Liver (tissue), 9 donors: Measurements from ENCODE around the gene CCDC200. TPM values are rescaled to one million over a fixed set of nuclear protein-coding genes. Genes with fewer than 3 reads are reported as not detected.

Source experiments
- DNase-seq: peaks from one replicate; pipeline ENCODE4 v3.0.0-alpha.2; 2017; ENCODE audit warnings: low spot score
- H3K27ac ChIP-seq, 2 donors: one replicate each; pipeline ENCODE4 v1.7.0; 2013; ENCODE audit warnings: inconsistent platforms in 2 of 2, low read length in 2 of 2, control low read depth in 1 of 2, low read depth in 1 of 2, mild to moderate bottlenecking in 1 of 2
- H3K27me3 ChIP-seq, 4 donors: one replicate each; pipeline versions ENCODE4 v1.6.1 to v1.7.0; 2013; ENCODE audit warnings: low read length in 3 of 4, inconsistent platforms in 1 of 4, mild to moderate bottlenecking in 1 of 4, moderate library complexity in 1 of 4; ENCODE audit not compliant: control insufficient read depth in 4 of 4, insufficient read depth in 4 of 4
- H3K36me3 ChIP-seq, 4 donors: one replicate each; pipeline versions ENCODE4 v1.6.1 to v1.7.0; 2013; ENCODE audit warnings: low read length in 3 of 4, mild to moderate bottlenecking in 3 of 4, low read depth in 1 of 4, moderate library complexity in 1 of 4; ENCODE audit not compliant: control insufficient read depth in 4 of 4, insufficient read depth in 3 of 4
- H3K4me1 ChIP-seq, 4 donors: one replicate each; pipeline versions ENCODE4 v1.6.1 to v1.7.0; 2013; ENCODE audit warnings: low read length in 3 of 4, mild to moderate bottlenecking in 3 of 4, moderate library complexity in 1 of 4; ENCODE audit not compliant: control insufficient read depth in 4 of 4, insufficient read depth in 4 of 4
- H3K4me3 ChIP-seq, 3 donors: one replicate each; pipeline versions ENCODE4 v1.6.1 to v1.7.0; 2013; ENCODE audit warnings: low read length in 3 of 3, control low read depth in 1 of 3, low read depth in 1 of 3, mild to moderate bottlenecking in 1 of 3
- H3K9ac ChIP-seq, 2 donors: one replicate each; pipeline ENCODE4 v1.7.0; 2013; ENCODE audit warnings: low read length in 2 of 2, mild to moderate bottlenecking in 2 of 2, moderate library complexity in 2 of 2, control low read depth in 1 of 2, low read depth in 1 of 2
- H3K9me3 ChIP-seq, 4 donors: one replicate each; pipeline versions ENCODE4 v1.6.1 to v1.7.0; 2013; ENCODE audit warnings: low read length in 3 of 4; ENCODE audit not compliant: control insufficient read depth in 4 of 4
- ATF3 ChIP-seq: IDR thresholded peaks from 2 replicates; pipeline ENCODE4 v1.6.1; 2016; ENCODE audit warnings: antibody characterized with exemption
- CTCF ChIP-seq: fragments of 150-350 bp; IDR thresholded peaks from 2 replicates; pipeline ENCODE4 v1.5.1; 2017; ENCODE audit warnings: improper control_type of control experiment, low read depth, low read length; ENCODE audit not compliant: missing input control
- EGR1 ChIP-seq, 2 donors: IDR thresholded peaks; 2 replicates each; pipeline ENCODE4 v1.6.1; 2016 to 2018; ENCODE audit warnings: antibody characterized with exemption in 2 of 2, low read depth in 2 of 2
- FOXA1 ChIP-seq: IDR thresholded peaks from 2 replicates; pipeline ENCODE4 v1.6.1; 2016; ENCODE audit warnings: antibody characterized with exemption
- FOXA2 ChIP-seq: IDR thresholded peaks from 2 replicates; pipeline ENCODE4 v1.6.1; 2016; ENCODE audit warnings: antibody characterized with exemption
- GABPA ChIP-seq, 2 donors: IDR thresholded peaks in 1 of 2; conservative IDR thresholded peaks in 1 of 2; 2 replicates each; pipeline ENCODE4 v1.6.1; 2016; ENCODE audit warnings: antibody characterized with exemption in 2 of 2, mild to moderate bottlenecking in 1 of 2, moderate library complexity in 1 of 2
- HNF4A ChIP-seq, 2 donors: conservative IDR thresholded peaks; 2 replicates each; pipeline ENCODE4 v1.6.1; 2016; ENCODE audit warnings: antibody characterized with exemption in 2 of 2, mild to moderate bottlenecking in 2 of 2
- HNF4G ChIP-seq: IDR thresholded peaks from 2 replicates; pipeline ENCODE4 v1.6.1; 2016; ENCODE audit warnings: antibody characterized with exemption
- JUND ChIP-seq, 2 donors: IDR thresholded peaks; 2 replicates each; pipeline ENCODE4 v1.6.1; 2016; ENCODE audit warnings: antibody characterized with exemption in 2 of 2
- MAX ChIP-seq: IDR thresholded peaks from 2 replicates; pipeline ENCODE4 v1.6.1; 2016; ENCODE audit warnings: antibody characterized with exemption
- NR2F2 ChIP-seq: IDR thresholded peaks from 2 replicates; pipeline ENCODE4 v1.6.1; 2016; ENCODE audit warnings: antibody characterized with exemption
- RAD21 ChIP-seq, 2 donors: IDR thresholded peaks; 2 replicates each; pipeline ENCODE4 v1.6.1; 2016; ENCODE audit warnings: antibody characterized with exemption in 2 of 2, mild to moderate bottlenecking in 2 of 2
- RXRA ChIP-seq, 2 donors: IDR thresholded peaks; 2 replicates each; pipeline ENCODE4 v1.6.1; 2017 to 2018; ENCODE audit warnings: antibody characterized with exemption in 2 of 2, mild to moderate bottlenecking in 1 of 2
- SP1 ChIP-seq: IDR thresholded peaks from 2 replicates; pipeline ENCODE4 v1.6.1; 2018; ENCODE audit warnings: antibody characterized with exemption, mild to moderate bottlenecking
- TAF1 ChIP-seq: conservative IDR thresholded peaks from 2 replicates; pipeline ENCODE4 v1.6.1; 2016; ENCODE audit warnings: antibody characterized with exemption, mild to moderate bottlenecking
- YY1 ChIP-seq: IDR thresholded peaks from 2 replicates; pipeline ENCODE4 v1.6.1; 2016; ENCODE audit warnings: antibody characterized with exemption, mild to moderate bottlenecking
- WGBS: extraction: QIAGEN DNeasy Blood & Tissue Kit; methylation state at CpG from one replicate; pipeline ENCODE4 v1.1.7; 2013; 5-methylcytosine and 5-hydroxymethylcytosine counted together
- polyA plus RNA-seq, 2 donors: library from polyadenylated mRNA; stranded (reverse) in 1 of 2; unstranded in 1 of 2; fragments of 200-250 nt in 1 of 2; fragments of >200 nt in 1 of 2; fragmentation: Nextera tagmentation in 1 of 2; extraction: Ambion mirVana in 1 of 2; gene quantifications; one replicate each; pipeline versions ENCODE4 v1.2.1 to v1.2.3, GENCODE V29; 2013 to 2015
- total RNA-seq, 2 donors: library from RNA; depleted of rRNA; stranded (reverse); fragments of >200 nt; gene quantifications; one replicate each; pipeline ENCODE4 v1.2.3, GENCODE V29; 2014
- TF ChIP-seq, protein P1 (sequence below): IDR thresholded peaks from 2 replicates; pipeline ENCODE4 v1.6.1; 2016; ENCODE audit warnings: antibody characterized with exemption
- TF ChIP-seq, protein P2 (sequence below): IDR thresholded peaks from 2 replicates; pipeline ENCODE4 v1.6.1; 2016; ENCODE audit warnings: antibody characterized with exemption, mild to moderate bottlenecking
- donor health status: healthy.
- donor health status: healthy.
- donor health status: healthy.
- donor health status: healthy.
- donor health status: healthy.

Gene CCDC200
- total and polyA plus RNA-seq, 4 donors = 1.3 TPM; not detected in 3

DNA sequence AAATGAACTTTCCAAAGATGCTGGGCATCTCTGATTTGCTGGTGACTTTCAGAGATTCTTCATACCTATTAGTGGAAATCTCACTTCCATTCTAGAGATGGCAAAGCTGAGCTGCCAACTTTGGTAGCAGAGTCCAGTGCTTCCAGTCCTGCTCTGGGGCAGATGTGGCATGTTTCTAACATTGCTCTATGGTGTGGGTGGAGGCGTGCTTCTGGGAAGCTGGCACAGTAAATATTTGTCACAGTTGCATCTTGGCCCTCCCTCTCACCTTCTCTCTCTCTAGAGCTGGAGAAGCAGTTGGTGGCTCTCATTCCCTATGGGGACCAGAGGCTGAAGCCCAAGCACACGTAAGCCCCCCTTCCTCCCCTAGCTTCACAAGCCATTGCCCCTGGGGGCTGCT lies 14.9 kb downstream of the CCDC200 start:
- peaks cover 6 to 26% (median 15%) of the 10 kb centered on the region in 4 donors for H3K36me3 ChIP-seq
- 73% methylated on average over 2 of the region's 2 CpGs for WGBS
- DNase-seq = no peak
- H3K9ac ChIP-seq = peak overlapping the region in 1 of 2 donors; percentile 33
- no peak overlapping the region for H3K4me3 ChIP-seq
- H3K27me3 ChIP-seq = no peaks in the 10 kb centered on the region
- H3K4me1 ChIP-seq = peaks cover 17 to 44% (median 35%) of the 10 kb centered on the region in 4 donors
- H3K27ac ChIP-seq = peak overlapping the region; percentile 15 to 51
- TF ChIP-seq EGR1 (IDR thresholded peaks at IDR 0.05; ENCODE audit: low read depth in 2 of 2) (peak in 1 of 2 donors; percentile 27), FOXA1 (no peak), NR2F2 (no peak), SP1 (no peak), FOXA2 (peak; percentile 26), JUND (IDR thresholded peaks at IDR 0.05) (peak in 1 of 2 donors; percentile 22), HNF4A (conservative IDR thresholded peaks at IDR 0.05) (peak; percentile 38 to 81), RAD21 (IDR thresholded peaks at IDR 0.05) (peak in 1 of 2 donors; percentile 21), TAF1 (no peak), CTCF (no peak), MAX (peak; percentile 61), RXRA (IDR thresholded peaks at IDR 0.05) (peak in 1 of 2 donors; percentile 72), YY1 (peak; percentile 39), HNF4G (no peak), GABPA (IDR thresholded peaks at IDR 0.05 in 1 of 2, conservative IDR thresholded peaks at IDR 0.05 in 1 of 2) (no peak), ATF3 (no peak)
- TF ChIP-seq, protein P1, sequence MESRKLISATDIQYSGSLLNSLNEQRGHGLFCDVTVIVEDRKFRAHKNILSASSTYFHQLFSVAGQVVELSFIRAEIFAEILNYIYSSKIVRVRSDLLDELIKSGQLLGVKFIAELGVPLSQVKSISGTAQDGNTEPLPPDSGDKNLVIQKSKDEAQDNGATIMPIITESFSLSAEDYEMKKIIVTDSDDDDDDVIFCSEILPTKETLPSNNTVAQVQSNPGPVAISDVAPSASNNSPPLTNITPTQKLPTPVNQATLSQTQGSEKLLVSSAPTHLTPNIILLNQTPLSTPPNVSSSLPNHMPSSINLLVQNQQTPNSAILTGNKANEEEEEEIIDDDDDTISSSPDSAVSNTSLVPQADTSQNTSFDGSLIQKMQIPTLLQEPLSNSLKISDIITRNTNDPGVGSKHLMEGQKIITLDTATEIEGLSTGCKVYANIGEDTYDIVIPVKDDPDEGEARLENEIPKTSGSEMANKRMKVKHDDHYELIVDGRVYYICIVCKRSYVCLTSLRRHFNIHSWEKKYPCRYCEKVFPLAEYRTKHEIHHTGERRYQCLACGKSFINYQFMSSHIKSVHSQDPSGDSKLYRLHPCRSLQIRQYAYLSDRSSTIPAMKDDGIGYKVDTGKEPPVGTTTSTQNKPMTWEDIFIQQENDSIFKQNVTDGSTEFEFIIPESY = no peak
- TF ChIP-seq, protein P2, sequence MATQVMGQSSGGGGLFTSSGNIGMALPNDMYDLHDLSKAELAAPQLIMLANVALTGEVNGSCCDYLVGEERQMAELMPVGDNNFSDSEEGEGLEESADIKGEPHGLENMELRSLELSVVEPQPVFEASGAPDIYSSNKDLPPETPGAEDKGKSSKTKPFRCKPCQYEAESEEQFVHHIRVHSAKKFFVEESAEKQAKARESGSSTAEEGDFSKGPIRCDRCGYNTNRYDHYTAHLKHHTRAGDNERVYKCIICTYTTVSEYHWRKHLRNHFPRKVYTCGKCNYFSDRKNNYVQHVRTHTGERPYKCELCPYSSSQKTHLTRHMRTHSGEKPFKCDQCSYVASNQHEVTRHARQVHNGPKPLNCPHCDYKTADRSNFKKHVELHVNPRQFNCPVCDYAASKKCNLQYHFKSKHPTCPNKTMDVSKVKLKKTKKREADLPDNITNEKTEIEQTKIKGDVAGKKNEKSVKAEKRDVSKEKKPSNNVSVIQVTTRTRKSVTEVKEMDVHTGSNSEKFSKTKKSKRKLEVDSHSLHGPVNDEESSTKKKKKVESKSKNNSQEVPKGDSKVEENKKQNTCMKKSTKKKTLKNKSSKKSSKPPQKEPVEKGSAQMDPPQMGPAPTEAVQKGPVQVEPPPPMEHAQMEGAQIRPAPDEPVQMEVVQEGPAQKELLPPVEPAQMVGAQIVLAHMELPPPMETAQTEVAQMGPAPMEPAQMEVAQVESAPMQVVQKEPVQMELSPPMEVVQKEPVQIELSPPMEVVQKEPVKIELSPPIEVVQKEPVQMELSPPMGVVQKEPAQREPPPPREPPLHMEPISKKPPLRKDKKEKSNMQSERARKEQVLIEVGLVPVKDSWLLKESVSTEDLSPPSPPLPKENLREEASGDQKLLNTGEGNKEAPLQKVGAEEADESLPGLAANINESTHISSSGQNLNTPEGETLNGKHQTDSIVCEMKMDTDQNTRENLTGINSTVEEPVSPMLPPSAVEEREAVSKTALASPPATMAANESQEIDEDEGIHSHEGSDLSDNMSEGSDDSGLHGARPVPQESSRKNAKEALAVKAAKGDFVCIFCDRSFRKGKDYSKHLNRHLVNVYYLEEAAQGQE = peak; percentile 32
- H3K9me3 ChIP-seq = no peaks in the 10 kb centered on the region
